Coronary artery (tissue), 2 donors: ENCODE results near the gene TEAD4.

Source experiments
- DNase-seq: peaks from one replicate; pipeline ENCODE4 v3.0.0-alpha.2; 2017; ENCODE audit warnings: low spot score
- H3K27ac ChIP-seq, 2 donors: fragments of 200-600 bp; sonication (generic); one replicate each; pipeline ENCODE4 v1.5.1; 2016 to 2019
- H3K4me3 ChIP-seq: fragments of 200-600 bp; sonication (generic); 2 replicates; pipeline ENCODE4 v1.5.1; 2016; ENCODE audit warnings: mild to moderate bottlenecking, moderate library complexity
- CTCF ChIP-seq: fragments of 200-600 bp; sonication (generic); IDR thresholded peaks from one replicate; pipeline ENCODE4 v1.5.1; 2019; ENCODE audit warnings: antibody characterized with exemption

The TEAD4 gene

GRCh38 chr12:2997989-2998670, 38.9 kb downstream of the TEAD4 start:
- DNase-seq = no peak
- H3K27ac ChIP-seq = peak overlapping the region; percentile 40 to 65
- no peak for TF ChIP-seq CTCF
- H3K4me3 ChIP-seq = no peak overlapping the region

- DNase-seq = no peak
- H3K27ac ChIP-seq = peak overlapping the region; percentile 40 to 65
- no peak overlapping the region for H3K4me3 ChIP-seq
- TF ChIP-seq CTCF = no peak
These were observed 39.6 kb downstream of the TEAD4 start for GRCh38 chr12:2998789-2999264.

DNA sequence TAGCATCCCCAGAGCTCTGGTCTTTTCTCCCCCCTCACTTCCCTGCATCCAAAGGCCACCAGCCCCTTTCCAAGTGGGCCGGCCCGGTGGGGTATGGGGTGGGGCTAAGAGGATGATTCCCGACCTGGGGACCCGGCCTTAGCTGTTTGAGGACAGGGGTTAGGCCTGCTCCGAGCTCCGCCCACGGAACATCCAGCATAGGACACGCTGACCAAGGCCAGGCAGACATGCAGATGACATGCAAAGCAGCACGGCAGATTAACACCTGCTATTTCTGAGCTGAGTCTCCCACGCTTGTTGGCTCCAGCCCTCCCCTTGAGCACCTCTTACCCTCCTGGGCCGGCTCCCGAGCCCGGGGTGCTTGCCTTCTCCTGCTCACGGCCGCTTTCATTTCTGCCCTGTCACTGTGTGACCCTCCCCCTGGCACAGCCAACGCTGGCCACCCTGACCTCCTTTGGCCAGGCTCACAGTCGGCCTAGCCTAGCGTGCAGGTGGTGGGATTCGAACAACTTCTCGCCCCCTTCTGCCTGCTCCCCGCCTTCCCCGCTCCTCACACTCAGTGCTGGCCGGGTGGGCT, 40.2 kb downstream of the TEAD4 start:
- DNase-seq = no peak
- H3K27ac ChIP-seq = peak overlapping the region in 1 of 2 donors; percentile 65
- H3K4me3 ChIP-seq = no peak overlapping the region

DNA sequence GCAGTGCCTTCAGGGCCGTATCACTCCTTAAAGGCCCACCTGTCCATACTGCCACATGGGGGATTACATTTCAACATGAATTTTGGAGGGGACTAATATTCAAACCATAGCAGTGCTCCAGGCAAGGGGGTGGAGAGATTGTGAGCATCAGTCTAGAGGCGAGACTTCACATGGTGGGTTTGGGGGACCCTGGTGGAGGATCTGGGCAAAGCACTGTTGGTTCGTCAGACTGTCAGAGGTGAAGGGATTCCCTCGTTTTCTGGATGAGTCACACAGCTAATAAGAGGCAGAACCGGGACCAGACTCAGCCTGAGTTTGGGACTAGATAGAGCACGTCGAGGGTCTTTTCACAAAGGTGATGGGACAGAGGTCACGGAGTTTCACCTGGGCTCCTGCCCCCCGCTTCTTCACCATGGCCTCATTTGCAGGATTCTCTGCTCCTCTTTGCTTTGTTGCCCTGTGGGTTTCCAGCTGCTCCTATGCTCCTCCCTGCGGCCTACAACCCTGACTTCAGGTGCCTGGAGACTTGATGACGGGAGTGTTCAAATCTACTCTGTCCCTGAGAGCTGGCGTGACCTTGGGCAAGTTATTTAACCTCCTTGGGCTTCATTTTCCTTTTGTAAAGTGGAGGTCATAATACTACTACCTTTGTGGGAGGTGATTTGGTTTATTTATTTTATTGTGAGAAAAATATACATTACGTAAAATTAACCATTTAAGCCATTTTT, 41.5 kb downstream of the TEAD4 start:
- no peak for TF ChIP-seq CTCF
- no peak overlapping the region for H3K27ac ChIP-seq
- DNase-seq = no peak
- H3K4me3 ChIP-seq = no peak overlapping the region

More for the DNA sequence above, 40.2 kb downstream of the TEAD4 start:
- no peak for TF ChIP-seq CTCF

GRCh38 chr12:3002646-3003045, 43.4 kb downstream of the TEAD4 start:
- no peak overlapping the region for H3K4me3 ChIP-seq
- H3K27ac ChIP-seq = no peak overlapping the region
- no peak for TF ChIP-seq CTCF
- DNase-seq = no peak

- H3K4me3 ChIP-seq = no peak overlapping the region
- DNase-seq = no peak
- no peak overlapping the region for H3K27ac ChIP-seq
- TF ChIP-seq CTCF = no peak
These were observed 44.3 kb downstream of the TEAD4 start for GRCh38 chr12:3003357-3003992.
